Ovary (tissue), 3 donors: ENCODE results near the gene GFY.

ENCODE experiments used
- EP300 ChIP-seq: sonication (generic); formaldehyde crosslinking; IDR thresholded peaks from one replicate; pipeline ENCODE4 v1.6.1; 2017; ENCODE audit warnings: antibody characterized with exemption
- POLR2A ChIP-seq: fragments of 450-650 bp; IDR thresholded peaks from one replicate; pipeline ENCODE4 v1.6.1; 2017; ENCODE audit warnings: antibody characterized with exemption, mild to moderate bottlenecking, moderate library complexity
- TF ChIP-seq, protein P1 (sequence below), 3 donors: fragments of 450-650 bp in 2 of 3; fragments of 200-600 bp in 1 of 3; IDR thresholded peaks; one replicate each; pipeline versions ENCODE4 v1.5.1 to v1.8.0; 2016 to 2022; ENCODE audit warnings: antibody characterized with exemption in 3 of 3, mild to moderate bottlenecking in 1 of 3
- donor health status: DM: no; HTN: no; CAD: no.

DNA sequence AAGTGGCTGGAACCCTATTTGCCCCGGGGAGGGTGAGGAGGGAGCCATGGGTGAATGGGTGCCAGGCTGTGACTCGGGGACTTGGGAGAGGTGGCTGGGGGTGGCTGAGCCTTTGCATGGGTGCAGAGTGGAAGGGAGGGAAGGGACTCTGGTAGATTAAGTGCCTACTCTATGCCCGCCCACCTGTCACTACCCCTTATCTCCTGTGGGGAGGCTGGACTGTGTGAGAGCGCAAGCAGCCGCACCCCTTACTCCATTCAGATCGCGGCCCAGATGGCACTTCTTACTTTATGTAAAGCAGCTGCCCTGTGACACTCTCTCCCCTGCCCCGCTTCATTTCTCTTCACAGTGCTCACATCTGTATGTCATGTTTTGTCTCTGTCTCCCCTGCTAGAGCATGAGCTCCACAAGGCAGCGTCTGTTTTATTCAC, 34.2 kb upstream of the GFY start:
- TF ChIP-seq EP300 (no peak), POLR2A (no peak)
- TF ChIP-seq, protein P1, sequence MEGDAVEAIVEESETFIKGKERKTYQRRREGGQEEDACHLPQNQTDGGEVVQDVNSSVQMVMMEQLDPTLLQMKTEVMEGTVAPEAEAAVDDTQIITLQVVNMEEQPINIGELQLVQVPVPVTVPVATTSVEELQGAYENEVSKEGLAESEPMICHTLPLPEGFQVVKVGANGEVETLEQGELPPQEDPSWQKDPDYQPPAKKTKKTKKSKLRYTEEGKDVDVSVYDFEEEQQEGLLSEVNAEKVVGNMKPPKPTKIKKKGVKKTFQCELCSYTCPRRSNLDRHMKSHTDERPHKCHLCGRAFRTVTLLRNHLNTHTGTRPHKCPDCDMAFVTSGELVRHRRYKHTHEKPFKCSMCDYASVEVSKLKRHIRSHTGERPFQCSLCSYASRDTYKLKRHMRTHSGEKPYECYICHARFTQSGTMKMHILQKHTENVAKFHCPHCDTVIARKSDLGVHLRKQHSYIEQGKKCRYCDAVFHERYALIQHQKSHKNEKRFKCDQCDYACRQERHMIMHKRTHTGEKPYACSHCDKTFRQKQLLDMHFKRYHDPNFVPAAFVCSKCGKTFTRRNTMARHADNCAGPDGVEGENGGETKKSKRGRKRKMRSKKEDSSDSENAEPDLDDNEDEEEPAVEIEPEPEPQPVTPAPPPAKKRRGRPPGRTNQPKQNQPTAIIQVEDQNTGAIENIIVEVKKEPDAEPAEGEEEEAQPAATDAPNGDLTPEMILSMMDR (IDR thresholded peaks at IDR 0.05) = no peak
